ENCODE results near the gene OR8G1.

OR8G1 gene

DNA sequence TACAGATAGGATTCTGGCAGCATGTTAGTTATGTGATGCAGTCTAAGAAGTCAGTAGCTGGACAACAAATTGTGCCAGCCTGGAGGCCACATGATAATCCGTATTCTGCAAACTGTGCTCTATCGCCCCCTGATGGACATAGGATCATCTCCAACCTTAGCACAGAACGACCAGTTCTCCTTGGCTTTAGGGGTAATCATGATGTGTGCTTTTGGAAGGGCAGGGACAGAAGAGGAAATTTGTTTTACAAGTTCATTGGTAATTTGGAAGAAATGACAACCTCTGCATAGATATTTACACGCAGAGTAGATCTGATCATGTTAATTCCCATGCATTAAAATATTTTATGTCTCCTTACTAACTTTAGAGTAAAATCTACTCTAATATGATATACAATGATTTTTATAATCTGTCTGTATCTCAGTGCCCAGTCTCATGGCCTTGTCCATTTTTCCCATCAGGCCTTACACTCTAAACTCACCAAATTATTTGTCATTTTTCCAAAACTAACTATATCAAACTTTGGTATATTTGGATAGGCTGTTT lies 45.6 kb upstream of the OR8G1 start:
- Histone ChIP-seq H3K27me3 (ENCODE audit: control insufficient read depth, low read length) (no peaks in the 10 kb centered on the region; the same call in 1 of the 2 replicates), H3K4me3 (ENCODE audit: low read length) (no peak overlapping the region), H3K9me2 (replicated peaks; ENCODE audit: control insufficient read depth, low read length) (no peaks in the 10 kb centered on the region), H3K79me2 (ENCODE audit: control insufficient read depth, low read length) (no peaks in the 10 kb centered on the region), H3F3A (ENCODE audit: control insufficient read depth, insufficient read depth) (no peaks in the 10 kb centered on the region), H3K36me3 (ENCODE audit: control insufficient read depth, low read length) (no peaks in the 10 kb centered on the region), H3K4me2 (ENCODE audit: low read length) (no peak overlapping the region), H3K9me3 (ENCODE audit: control insufficient read depth, insufficient read depth, low read length) (no peaks in the 10 kb centered on the region), H3K4me1 (ENCODE audit: control insufficient read depth, low read length) (no peaks in the 10 kb centered on the region), H4K20me1 (ENCODE audit: control insufficient read depth, insufficient read depth, low read depth, low read length) (no peaks in the 10 kb centered on the region), H3K27ac (ENCODE audit: low read depth, low read length) (no peak overlapping the region)
- no peak for TF ChIP-seq EZH2phosphoT487 (IDR thresholded peaks at IDR 0.05; ENCODE audit: borderline replicate concordance, low read length)
- TF ChIP-seq, protein P1, sequence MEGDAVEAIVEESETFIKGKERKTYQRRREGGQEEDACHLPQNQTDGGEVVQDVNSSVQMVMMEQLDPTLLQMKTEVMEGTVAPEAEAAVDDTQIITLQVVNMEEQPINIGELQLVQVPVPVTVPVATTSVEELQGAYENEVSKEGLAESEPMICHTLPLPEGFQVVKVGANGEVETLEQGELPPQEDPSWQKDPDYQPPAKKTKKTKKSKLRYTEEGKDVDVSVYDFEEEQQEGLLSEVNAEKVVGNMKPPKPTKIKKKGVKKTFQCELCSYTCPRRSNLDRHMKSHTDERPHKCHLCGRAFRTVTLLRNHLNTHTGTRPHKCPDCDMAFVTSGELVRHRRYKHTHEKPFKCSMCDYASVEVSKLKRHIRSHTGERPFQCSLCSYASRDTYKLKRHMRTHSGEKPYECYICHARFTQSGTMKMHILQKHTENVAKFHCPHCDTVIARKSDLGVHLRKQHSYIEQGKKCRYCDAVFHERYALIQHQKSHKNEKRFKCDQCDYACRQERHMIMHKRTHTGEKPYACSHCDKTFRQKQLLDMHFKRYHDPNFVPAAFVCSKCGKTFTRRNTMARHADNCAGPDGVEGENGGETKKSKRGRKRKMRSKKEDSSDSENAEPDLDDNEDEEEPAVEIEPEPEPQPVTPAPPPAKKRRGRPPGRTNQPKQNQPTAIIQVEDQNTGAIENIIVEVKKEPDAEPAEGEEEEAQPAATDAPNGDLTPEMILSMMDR (IDR thresholded peaks at IDR 0.05; ENCODE audit: low read depth, low read length, poor library complexity, severe bottlenecking) = peak; percentile 89

DNA sequence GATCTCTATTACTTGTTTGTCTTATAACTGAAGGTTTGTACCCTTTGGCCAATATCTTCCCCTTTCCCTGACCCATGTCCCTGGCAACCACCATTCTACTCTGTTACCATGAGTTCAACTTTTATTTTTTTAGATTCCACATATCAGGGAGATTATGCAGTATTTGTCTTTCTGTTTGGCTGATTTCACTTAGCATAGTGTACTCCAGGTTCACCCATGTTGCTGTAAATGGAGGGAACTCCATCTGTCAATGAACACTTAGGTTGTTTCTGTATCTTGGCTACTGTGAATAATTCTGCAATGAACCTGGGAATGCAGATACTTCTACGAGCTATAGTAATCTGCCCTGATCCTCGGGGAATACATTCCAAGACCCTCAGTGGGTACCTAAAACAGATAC lies 42.9 kb upstream of the OR8G1 start:
- no peaks in the 10 kb centered on the region for H3K9me2 ChIP-seq (replicated peaks; ENCODE audit: control insufficient read depth, low read length)
- no peak overlapping the region for H3K4me3 ChIP-seq (ENCODE audit: low read length)
- no peaks in the 10 kb centered on the region for H3K79me2 ChIP-seq (ENCODE audit: control insufficient read depth, low read length)
- no peaks in the 10 kb centered on the region for H3K27me3 ChIP-seq (ENCODE audit: control insufficient read depth, low read length)
- no peaks in the 10 kb centered on the region for H3K9me3 ChIP-seq (ENCODE audit: control insufficient read depth, insufficient read depth, low read length)
- no peak overlapping the region for H3K4me2 ChIP-seq (ENCODE audit: low read length)
- no peak for TF ChIP-seq EZH2phosphoT487 (IDR thresholded peaks at IDR 0.05; ENCODE audit: borderline replicate concordance, low read length)
- TF ChIP-seq, protein P1 (IDR thresholded peaks at IDR 0.05; ENCODE audit: low read depth, low read length, poor library complexity, severe bottlenecking) = no peak
- no peaks in the 10 kb centered on the region for H4K20me1 ChIP-seq (ENCODE audit: control insufficient read depth, insufficient read depth, low read depth, low read length)
- H3K4me1 ChIP-seq (ENCODE audit: control insufficient read depth, low read length) = no peaks in the 10 kb centered on the region
- H3F3A ChIP-seq (ENCODE audit: control insufficient read depth, insufficient read depth) = no peaks in the 10 kb centered on the region
- H3K27ac ChIP-seq (ENCODE audit: low read depth, low read length) = no peak overlapping the region
- H3K36me3 ChIP-seq (ENCODE audit: control insufficient read depth, low read length) = no peaks in the 10 kb centered on the region

DNA sequence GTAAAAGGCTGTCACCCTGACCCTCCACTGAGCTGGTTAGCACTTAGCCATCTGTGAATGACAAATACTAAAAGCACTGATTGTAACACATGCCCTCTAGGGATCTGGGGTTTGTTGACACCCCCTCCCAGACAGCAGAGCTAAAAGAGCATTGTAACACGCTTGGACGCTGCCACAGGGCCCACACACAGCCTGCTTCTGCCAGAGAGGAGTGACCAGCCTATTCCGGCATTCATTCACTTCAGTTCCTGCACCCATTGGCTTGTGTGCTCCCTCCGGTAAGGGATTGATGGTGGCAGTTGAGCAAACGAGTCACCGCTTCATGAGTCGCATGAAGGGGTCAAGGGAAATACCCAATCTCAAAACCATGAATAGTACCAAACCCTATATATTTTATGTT lies 42.0 kb upstream of the OR8G1 start:
- Histone ChIP-seq H3K4me3 (ENCODE audit: low read length) (no peak overlapping the region), H3K4me2 (ENCODE audit: low read length) (no peak overlapping the region), H3K27ac (ENCODE audit: low read depth, low read length) (no peak overlapping the region), H3K79me2 (ENCODE audit: control insufficient read depth, low read length) (no peaks in the 10 kb centered on the region), H3F3A (ENCODE audit: control insufficient read depth, insufficient read depth) (no peaks in the 10 kb centered on the region), H3K4me1 (ENCODE audit: control insufficient read depth, low read length) (no peaks in the 10 kb centered on the region), H3K9me3 (ENCODE audit: control insufficient read depth, insufficient read depth, low read length) (no peaks in the 10 kb centered on the region), H4K20me1 (ENCODE audit: control insufficient read depth, insufficient read depth, low read depth, low read length) (no peaks in the 10 kb centered on the region), H3K27me3 (ENCODE audit: control insufficient read depth, low read length) (no peaks in the 10 kb centered on the region), H3K9me2 (replicated peaks; ENCODE audit: control insufficient read depth, low read length) (no peaks in the 10 kb centered on the region), H3K36me3 (ENCODE audit: control insufficient read depth, low read length) (no peaks in the 10 kb centered on the region)
- TF ChIP-seq, protein P1 (IDR thresholded peaks at IDR 0.05; ENCODE audit: low read depth, low read length, poor library complexity, severe bottlenecking) = no peak
- no peak for TF ChIP-seq EZH2phosphoT487 (IDR thresholded peaks at IDR 0.05; ENCODE audit: borderline replicate concordance, low read length)

All from DOHH2 (cell line).